Colonic mucosa (tissue), 4 donors: Measurements from ENCODE around the gene PAPPA2. TPM values are rescaled to one million over a fixed set of nuclear protein-coding genes. Genes with fewer than 3 reads are reported as not detected.

Experiments used
- DNase-seq: peaks from one replicate; pipeline ENCODE4 v3.0.0-alpha.2; 2020
- H3K27ac ChIP-seq: fragments of 200-600 bp; one replicate; pipeline ENCODE4 v1.8.0; 2021
- H3K27me3 ChIP-seq: fragments of 200-600 bp; one replicate; pipeline ENCODE4 v1.8.0; 2021
- H3K36me3 ChIP-seq: fragments of 200-600 bp; one replicate; pipeline ENCODE4 v1.8.0; 2021
- H3K4me1 ChIP-seq: fragments of 200-600 bp; one replicate; pipeline ENCODE4 v1.8.0; 2021; ENCODE audit warnings: mild to moderate bottlenecking
- H3K4me3 ChIP-seq: fragments of 200-600 bp; one replicate; pipeline ENCODE4 v1.8.0; 2021
- H3K9ac ChIP-seq, 2 donors: one replicate each; pipeline ENCODE4 v1.7.0; 2013; ENCODE audit warnings: control low read depth in 2 of 2, low read depth in 2 of 2, low read length in 2 of 2
- H3K9me3 ChIP-seq: fragments of 200-600 bp; one replicate; pipeline ENCODE4 v1.8.0; 2021
- intact Hi-C: fragments of 100-400 bp; cut with DNase I; formaldehyde crosslinking; loops from one replicate; pipeline ENCODE4 v1.14.1; 2022
- total RNA-seq, 2 donors: library from RNA; stranded (reverse); fragmentation: NEBNext Ultra II Directional in 1 of 2; extraction: Animal tissue kit (Norgen Biotek cat#: 25700) in 1 of 2; gene quantifications; one replicate each; pipeline ENCODE4 v1.2.1, GENCODE V29; 2021
- TF ChIP-seq, protein P1 (sequence below): fragments of 200-600 bp; IDR thresholded peaks from one replicate; pipeline ENCODE4 v1.8.0; 2022; ENCODE audit warnings: antibody characterized with exemption, mild to moderate bottlenecking
- donor health status: healthy.
- donor health status: DM: no; HTN: no; CAD: no.
- donor health status: DM: no; HTN: no; CAD: no.

PAPPA2 gene
- total RNA-seq, 2 donors from 2014 or later = 3.1 to 3.6 TPM

DNA sequence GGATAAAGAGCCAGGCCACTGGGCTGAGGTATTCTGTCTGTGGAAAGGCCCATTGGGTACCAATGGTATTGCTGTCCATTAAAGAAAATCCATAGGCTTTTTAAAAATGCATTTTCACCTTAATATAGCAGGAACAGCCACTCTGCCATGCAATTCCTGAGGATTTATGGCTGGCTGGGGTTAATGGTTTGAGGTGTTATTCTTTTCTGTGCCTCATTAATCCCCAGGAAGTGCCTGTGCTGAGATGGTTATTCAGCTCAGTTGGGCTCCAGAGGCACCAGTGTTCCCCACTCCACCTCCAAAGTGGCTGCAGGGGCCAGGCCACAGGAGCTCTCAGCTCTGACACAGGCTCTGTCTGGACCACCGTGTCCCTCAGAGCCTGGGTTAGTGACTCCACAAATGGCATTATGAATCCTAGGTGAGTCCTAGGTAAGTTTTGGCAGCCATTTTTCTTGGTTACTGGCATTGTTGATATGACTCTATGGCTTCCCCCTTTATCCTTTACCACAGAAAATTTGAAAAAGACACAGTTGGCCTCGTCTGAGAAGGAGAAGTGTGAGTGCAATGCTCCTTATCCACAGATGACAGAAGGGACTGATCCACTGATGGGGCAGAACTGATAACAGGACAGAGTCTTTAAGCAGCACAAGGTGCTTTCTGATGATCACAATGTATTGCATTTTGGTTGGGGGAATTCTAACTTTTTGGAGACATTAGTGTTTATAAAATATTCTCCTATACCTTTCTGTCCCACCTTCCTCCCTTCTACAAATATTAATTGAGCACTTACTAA lies 2.2 kb upstream of the PAPPA2 start:
- no peaks in the 10 kb centered on the region for H3K9me3 ChIP-seq
- no peaks in the 10 kb centered on the region for H3K4me1 ChIP-seq
- TF ChIP-seq, protein P1, sequence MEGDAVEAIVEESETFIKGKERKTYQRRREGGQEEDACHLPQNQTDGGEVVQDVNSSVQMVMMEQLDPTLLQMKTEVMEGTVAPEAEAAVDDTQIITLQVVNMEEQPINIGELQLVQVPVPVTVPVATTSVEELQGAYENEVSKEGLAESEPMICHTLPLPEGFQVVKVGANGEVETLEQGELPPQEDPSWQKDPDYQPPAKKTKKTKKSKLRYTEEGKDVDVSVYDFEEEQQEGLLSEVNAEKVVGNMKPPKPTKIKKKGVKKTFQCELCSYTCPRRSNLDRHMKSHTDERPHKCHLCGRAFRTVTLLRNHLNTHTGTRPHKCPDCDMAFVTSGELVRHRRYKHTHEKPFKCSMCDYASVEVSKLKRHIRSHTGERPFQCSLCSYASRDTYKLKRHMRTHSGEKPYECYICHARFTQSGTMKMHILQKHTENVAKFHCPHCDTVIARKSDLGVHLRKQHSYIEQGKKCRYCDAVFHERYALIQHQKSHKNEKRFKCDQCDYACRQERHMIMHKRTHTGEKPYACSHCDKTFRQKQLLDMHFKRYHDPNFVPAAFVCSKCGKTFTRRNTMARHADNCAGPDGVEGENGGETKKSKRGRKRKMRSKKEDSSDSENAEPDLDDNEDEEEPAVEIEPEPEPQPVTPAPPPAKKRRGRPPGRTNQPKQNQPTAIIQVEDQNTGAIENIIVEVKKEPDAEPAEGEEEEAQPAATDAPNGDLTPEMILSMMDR = no peak
- H3K4me3 ChIP-seq = no peak overlapping the region
- H3K36me3 ChIP-seq = no peaks in the 10 kb centered on the region
- no peak overlapping the region for H3K9ac ChIP-seq
- no peak overlapping the region for H3K27ac ChIP-seq
- intact Hi-C loops = no loop called here
- DNase-seq = no peak
- no peaks in the 10 kb centered on the region for H3K27me3 ChIP-seq

DNA sequence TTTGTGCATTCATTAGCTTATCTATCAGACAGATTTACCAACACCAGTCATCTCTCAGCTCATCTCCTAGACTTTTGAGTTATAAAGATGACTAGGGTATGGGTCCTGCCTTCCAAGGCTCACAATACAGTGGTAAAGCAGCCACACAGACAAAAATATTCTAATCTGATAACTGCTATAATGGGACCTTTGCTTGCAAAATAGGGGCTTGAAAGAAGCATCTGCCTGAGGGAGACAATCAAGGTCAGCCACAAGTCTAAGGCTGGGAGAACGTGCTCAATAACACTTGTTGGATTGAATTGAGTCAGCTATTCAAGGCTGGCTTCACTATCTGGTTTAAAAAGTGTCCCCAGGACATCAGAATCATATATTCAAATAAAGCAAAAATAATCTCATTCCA lies 1.4 kb upstream of the PAPPA2 start:
- DNase-seq = no peak
- no peak overlapping the region for H3K4me3 ChIP-seq
- TF ChIP-seq, protein P1 = no peak
- no peaks in the 10 kb centered on the region for H3K4me1 ChIP-seq
- intact Hi-C loops = no loop called here
- H3K9ac ChIP-seq = no peak overlapping the region
- H3K27ac ChIP-seq = no peak overlapping the region
- H3K9me3 ChIP-seq = no peaks in the 10 kb centered on the region
- H3K36me3 ChIP-seq = no peaks in the 10 kb centered on the region
- H3K27me3 ChIP-seq = no peaks in the 10 kb centered on the region

DNA sequence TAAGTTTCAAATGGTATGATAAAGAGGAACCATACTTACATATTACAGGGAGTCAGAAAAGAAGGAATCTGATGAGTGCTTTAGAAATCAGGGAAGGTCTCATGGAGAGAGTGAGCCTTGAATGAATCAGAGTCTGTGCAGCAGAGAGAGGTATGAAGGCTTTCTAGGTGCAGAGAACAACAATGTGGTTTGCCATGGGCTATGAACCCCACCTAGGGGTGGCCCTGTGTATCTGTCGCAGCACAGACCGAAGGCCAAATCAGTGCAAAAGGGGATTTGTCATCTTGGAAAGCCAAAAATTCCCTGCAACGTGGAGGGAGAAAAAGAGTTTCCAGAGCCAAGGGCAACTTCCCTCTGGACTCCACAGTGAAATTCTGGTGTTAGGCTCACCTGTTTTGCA lies 3.5 kb downstream of the PAPPA2 start:
- no peaks in the 10 kb centered on the region for H3K36me3 ChIP-seq
- TF ChIP-seq, protein P1 = no peak
- no peaks in the 10 kb centered on the region for H3K4me1 ChIP-seq
- intact Hi-C loops = no loop called here
- no peak overlapping the region for H3K27ac ChIP-seq
- no peak overlapping the region for H3K9ac ChIP-seq
- no peaks in the 10 kb centered on the region for H3K9me3 ChIP-seq
- no peaks in the 10 kb centered on the region for H3K27me3 ChIP-seq
- H3K4me3 ChIP-seq = no peak overlapping the region
- DNase-seq = no peak

DNA sequence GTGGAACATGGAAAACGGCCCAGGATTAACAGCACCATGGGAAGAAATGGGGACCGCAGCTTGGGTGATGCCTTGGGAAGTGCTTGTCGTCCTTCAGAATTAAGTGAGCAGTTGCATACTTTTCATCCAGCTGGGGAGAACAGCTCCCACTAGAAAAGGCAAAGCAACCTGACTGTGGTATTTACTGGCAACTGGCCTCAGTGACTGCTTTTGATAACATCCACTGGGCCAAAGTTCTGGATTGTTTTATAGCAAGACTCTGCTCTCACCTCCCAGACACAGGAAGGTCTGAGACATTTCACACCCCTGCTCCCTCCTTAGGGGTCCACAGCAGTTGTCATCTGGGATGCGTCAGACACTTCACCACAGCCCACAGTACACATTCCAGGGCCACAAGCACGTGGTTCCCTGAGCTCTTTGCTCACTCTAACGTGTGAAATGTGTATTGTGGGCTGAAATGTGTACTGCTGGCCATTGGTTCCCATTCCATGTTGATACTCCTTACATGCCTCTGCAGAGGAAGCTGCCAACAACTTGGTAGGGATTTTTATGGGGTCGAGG lies 6.6 kb downstream of the PAPPA2 start:
- no peaks in the 10 kb centered on the region for H3K4me1 ChIP-seq
- DNase-seq = no peak
- H3K27me3 ChIP-seq = no peaks in the 10 kb centered on the region
- no peaks in the 10 kb centered on the region for H3K9me3 ChIP-seq
- intact Hi-C loops = no loop called here
- H3K27ac ChIP-seq = no peak overlapping the region
- no peaks in the 10 kb centered on the region for H3K36me3 ChIP-seq
- H3K9ac ChIP-seq = no peak overlapping the region
- TF ChIP-seq, protein P1 = no peak
- no peak overlapping the region for H3K4me3 ChIP-seq

DNA sequence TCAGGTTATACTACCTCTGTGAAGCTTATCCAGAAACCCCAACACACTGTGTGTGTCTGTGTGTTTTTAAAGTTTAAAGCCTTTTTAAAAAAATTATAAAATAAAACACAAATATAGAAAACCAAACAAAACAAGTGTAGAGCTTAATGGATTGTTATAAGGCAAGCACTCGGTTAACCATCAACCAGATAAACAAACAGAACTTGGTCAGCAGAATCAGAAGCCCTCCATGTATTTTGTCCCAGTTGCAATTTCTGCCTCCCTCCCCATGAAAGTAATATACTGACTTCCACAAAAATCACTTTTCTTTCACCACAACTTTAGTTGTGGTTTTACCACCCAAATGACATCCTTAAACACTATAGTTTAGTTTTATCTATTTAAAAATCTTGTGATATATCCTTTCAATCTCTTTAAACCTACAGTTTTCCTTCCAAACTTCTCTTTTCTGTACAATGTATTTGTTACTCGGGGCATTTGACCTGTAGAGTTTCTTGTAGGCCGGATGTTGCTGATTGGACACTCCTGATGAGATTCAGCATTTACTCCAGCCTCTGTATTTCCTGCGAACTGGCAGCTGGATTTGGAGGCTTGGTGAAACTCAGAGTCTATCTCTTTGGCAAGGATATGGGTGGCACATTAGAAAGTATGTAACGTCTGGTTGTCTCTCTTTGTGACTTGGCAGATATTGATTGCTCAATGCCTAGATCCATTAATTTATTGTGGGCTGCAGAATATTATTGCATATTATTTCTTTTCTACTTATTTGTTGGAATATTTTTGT lies 8.6 kb downstream of the PAPPA2 start:
- intact Hi-C loops = no loop called here
- Histone ChIP-seq H3K4me3 (no peak overlapping the region), H3K27me3 (no peaks in the 10 kb centered on the region), H3K4me1 (no peaks in the 10 kb centered on the region), H3K27ac (no peak overlapping the region), H3K9me3 (no peaks in the 10 kb centered on the region), H3K36me3 (no peaks in the 10 kb centered on the region), H3K9ac (no peak overlapping the region)
- TF ChIP-seq, protein P1 = no peak
- DNase-seq = no peak
